ENCODE data around the gene TTLL5.

GRCh38 chr14:75672605-75673192 lies 11.7 kb downstream of the TTLL5 start:
- TF ChIP-seq, protein P1, sequence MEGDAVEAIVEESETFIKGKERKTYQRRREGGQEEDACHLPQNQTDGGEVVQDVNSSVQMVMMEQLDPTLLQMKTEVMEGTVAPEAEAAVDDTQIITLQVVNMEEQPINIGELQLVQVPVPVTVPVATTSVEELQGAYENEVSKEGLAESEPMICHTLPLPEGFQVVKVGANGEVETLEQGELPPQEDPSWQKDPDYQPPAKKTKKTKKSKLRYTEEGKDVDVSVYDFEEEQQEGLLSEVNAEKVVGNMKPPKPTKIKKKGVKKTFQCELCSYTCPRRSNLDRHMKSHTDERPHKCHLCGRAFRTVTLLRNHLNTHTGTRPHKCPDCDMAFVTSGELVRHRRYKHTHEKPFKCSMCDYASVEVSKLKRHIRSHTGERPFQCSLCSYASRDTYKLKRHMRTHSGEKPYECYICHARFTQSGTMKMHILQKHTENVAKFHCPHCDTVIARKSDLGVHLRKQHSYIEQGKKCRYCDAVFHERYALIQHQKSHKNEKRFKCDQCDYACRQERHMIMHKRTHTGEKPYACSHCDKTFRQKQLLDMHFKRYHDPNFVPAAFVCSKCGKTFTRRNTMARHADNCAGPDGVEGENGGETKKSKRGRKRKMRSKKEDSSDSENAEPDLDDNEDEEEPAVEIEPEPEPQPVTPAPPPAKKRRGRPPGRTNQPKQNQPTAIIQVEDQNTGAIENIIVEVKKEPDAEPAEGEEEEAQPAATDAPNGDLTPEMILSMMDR (conservative IDR thresholded peaks at IDR 0.05 in 1 of 2, IDR thresholded peaks at IDR 0.05 in 1 of 2; ENCODE audit: low read depth in 1 of 2, low read length in 2 of 2) = no peak
- TF ChIP-seq EZH2 (IDR thresholded peaks at IDR 0.05; ENCODE audit: low read length, missing control alignments) = no peak
